GM18505 (cell line): Measurements from ENCODE around the gene PLAC1.

Source experiments
- ATAC-seq: cut with Tn5 transposase; IDR thresholded peaks from one replicate; pipeline ENCODE4 v1.9.1; 2021; ENCODE audit not compliant: unreplicated experiment
- POLR2A ChIP-seq: IDR thresholded peaks from 4 replicates; pipeline ENCODE4 v1.6.1; 2011; ENCODE audit warnings: borderline replicate concordance; ENCODE audit not compliant: insufficient read depth, insufficient read length; ENCODE audit errors: extremely low read depth

PLAC1 gene

GRCh38 chrX:134572816-134573682 lies 85.2 kb downstream of the PLAC1 start:
- TF ChIP-seq POLR2A = no peak
- no peak for ATAC-seq

DNA sequence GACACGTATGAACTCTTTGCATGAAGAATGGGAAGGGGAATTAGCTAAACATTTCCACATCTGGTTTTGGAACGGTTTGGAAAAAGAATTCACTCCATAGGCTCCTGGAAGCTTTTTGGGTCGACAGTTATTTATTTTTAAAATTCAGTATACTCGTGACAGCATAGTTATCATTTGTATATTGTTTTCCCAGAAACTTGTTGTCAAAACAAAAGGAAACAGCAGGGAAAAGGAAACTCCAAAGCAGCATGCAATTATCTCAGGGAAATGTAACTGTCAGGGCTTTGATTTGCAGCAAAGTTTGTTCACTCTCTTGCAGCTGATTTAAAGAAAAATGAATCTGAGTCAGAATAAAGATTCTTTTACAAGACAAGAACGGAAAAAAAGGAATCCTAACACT lies 86.5 kb downstream of the PLAC1 start:
- no peak for TF ChIP-seq POLR2A
- ATAC-seq = no peak

DNA sequence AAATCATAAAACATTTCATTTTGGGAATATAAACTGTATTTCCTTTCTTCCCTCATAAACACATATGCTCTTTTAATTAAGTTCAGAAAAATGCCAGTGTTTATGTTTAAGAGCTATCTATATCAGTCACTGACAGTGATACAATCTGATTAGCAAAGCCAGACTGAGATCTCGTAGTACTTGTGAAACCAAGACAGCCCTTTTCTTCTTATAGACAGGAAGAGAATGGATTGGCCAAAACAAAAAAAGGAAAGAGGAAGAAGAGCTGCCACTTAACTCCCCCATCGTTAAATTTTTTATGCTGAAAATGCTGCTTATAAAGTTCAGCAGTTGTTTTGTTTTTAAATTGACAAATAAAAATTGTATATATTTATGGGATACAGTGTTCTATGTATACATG lies 87.4 kb downstream of the PLAC1 start:
- no peak for TF ChIP-seq POLR2A
- ATAC-seq = no peak

- ATAC-seq = no peak
- TF ChIP-seq POLR2A = no peak
Observed at GRCh38 chrX:134570509-134570846, 87.8 kb downstream of the PLAC1 start.

DNA sequence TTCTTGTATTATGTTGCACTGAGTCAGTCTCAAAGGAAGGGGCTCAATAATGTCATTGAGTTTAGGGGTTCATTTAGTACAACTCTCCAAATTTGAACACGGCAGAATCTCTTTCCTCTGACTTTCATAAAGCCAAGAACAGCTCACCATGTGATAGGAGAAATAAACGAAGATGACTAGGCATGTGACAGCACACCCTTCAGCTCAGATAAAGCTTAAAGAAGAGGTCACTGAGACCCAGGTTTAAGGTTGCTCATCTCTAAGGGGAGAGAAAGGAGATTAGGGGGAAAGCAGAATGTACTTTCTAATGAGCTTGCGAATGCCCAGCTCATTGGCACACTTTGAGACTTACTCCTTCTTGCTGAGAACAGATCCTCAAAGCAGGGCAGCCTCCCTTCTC lies 89.0 kb downstream of the PLAC1 start:
- no peak for ATAC-seq
- no peak for TF ChIP-seq POLR2A

DNA sequence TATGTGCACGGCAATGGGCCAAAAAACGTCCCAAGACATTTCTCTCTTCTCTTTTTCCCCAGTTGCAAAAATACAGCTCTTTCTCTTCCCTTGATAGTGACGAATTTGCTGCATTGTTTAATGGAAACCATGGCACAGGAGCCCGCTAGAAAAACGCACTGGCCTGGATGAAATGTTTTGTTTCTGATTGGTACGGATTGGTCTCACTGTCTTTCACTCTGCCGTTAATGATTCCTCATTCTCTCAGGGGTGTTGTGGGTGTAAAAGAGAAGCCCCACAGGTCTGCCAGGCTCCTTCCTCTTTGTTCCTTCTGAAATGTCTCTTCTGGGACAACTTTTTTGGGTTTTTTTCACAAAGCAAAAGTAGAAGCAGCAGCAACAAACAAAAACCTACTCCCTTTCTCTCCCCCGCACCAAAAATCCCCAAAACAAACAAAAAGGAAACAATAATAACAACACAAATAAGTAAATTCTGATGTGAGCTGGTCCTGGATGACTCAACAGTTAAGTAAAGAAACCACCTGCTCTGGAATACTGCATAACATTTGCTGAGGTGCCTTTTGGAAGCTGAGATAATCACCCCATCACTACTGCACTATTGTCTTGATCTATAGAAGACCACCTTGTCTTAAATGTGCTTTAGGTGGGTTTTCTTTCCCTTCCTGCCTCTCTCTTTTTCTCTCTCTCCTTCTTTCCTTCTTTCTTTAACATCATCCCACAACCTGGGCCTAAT lies 89.8 kb downstream of the PLAC1 start:
- no peak for ATAC-seq
- TF ChIP-seq POLR2A = no peak

- ATAC-seq = no peak
- no peak for TF ChIP-seq POLR2A
Observed at GRCh38 chrX:134566506-134566905, 91.8 kb downstream of the PLAC1 start.

GRCh38 chrX:134562002-134562401 lies 96.3 kb downstream of the PLAC1 start:
- no peak for TF ChIP-seq POLR2A
- ATAC-seq = no peak

GRCh38 chrX:134558133-134558532 lies 100.1 kb downstream of the PLAC1 start:
- no peak for ATAC-seq

GRCh38 chrX:134554291-134554690 lies 104.0 kb downstream of the PLAC1 start:
- no peak for ATAC-seq
- no peak for TF ChIP-seq POLR2A

More at GRCh38 chrX:134558133-134558532, 100.1 kb downstream of the PLAC1 start:
- no peak for TF ChIP-seq POLR2A

DNA sequence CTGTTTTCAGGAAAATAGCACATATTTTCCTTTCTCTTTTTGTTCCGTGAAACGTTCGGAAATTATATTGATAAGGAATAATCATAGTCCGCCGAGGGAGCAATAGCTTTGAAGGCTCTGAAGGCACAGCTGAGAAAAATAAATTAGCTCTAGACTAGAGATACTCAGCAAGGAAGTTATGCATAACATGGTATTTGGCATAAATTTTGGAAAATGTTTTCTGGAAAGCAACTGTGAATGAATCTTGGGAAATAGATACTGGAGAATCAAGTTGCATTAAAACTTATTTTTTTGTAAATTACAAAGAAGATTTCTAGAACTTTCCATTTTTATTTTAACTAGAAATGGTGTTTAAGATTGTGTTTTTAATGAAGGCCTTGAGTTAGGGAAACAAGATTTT lies 105.9 kb downstream of the PLAC1 start:
- no peak for ATAC-seq
- no peak for TF ChIP-seq POLR2A

GRCh38 chrX:134551376-134552048 lies 106.8 kb downstream of the PLAC1 start:
- no peak for TF ChIP-seq POLR2A
- no peak for ATAC-seq
